ENCODE results near the gene ENTREP3. TPM values are rescaled to one million over a fixed set of nuclear protein-coding genes. Genes with fewer than 3 reads are reported as not detected.

The ENTREP3 gene
- total and polyA plus RNA-seq, 10 donors: 6.5 to 19.3 (median 11.9) TPM

- WGBS, 5 donors: 1 to 2% (median 2%) methylated on average over 31 to 68 of the region's 68 CpGs
- H3K4me3 ChIP-seq: peak within 1 kb of the TSS; percentile 49 to 86 (median 70)
- intact Hi-C loops (cut with DNase I; ENCODE audit: low total_unique reads): loop anchor here (10.0 kb wide), 1 partner anchor 48 kb away; the partner anchor contains the start of gene RUSC1
- H3K9me3 ChIP-seq: no peaks in the 10 kb centered on the region
- peaks cover 14 to 44% (median 37%) of the 10 kb centered on the region in 6 donors for H3K4me1 ChIP-seq
- no peaks in the 10 kb centered on the region for H3K36me3 ChIP-seq
- TF ChIP-seq CTCF (IDR thresholded peaks at IDR 0.05 in 8 of 11, conservative IDR thresholded peaks at IDR 0.05 in 3 of 11): peak in 10 of 11 experiments; percentile 7 to 95 (median 86)
- no peak for TF ChIP-seq POLR2A (IDR thresholded peaks at IDR 0.05)
- TF ChIP-seq POLR2AphosphoS5 (IDR thresholded peaks at IDR 0.05): peak; percentile 53 to 74 (median 73)
- peak; percentile 97 for DNase-seq
- peaks cover 0 to 8% (median 0%) of the 10 kb centered on the region in 7 donors for H3K27me3 ChIP-seq (replicated peaks in 1 of 7)
- H3K27ac ChIP-seq: peak within 1 kb of the TSS in 6 of 8 donors; percentile 1 to 73 (median 53)
These were observed 22.0 kb upstream of the ENTREP3 start, which contains the start of gene HCN3 for GRCh38 chr1:155277070-155277901. Gene HCN3 (plus strand): TSS chr1:155277463. CDS start chr1:155277591, 128 bp downstream.

- peaks cover 21 to 61% (median 54%) of the 10 kb centered on the region in 6 donors for H3K4me1 ChIP-seq
- H3K27ac ChIP-seq: peak within 1 kb of the TSS; percentile 89 to 98 (median 96)
- intact Hi-C loops (cut with DNase I; ENCODE audit: low total_unique reads): loop anchor here (10.0 kb wide), 1 partner anchor 51 kb away; the partner anchor contains the start of gene RUSC1
- H3K4me3 ChIP-seq: peak within 1 kb of the TSS; percentile 62 to 81 (median 68)
- 16 to 38% (median 17%) methylated on average over 27 to 61 of the region's 61 CpGs for WGBS, 5 donors
- TF ChIP-seq POLR2AphosphoS5 (IDR thresholded peaks at IDR 0.05) (peak; percentile 98), CTCF (IDR thresholded peaks at IDR 0.05 in 8 of 11, conservative IDR thresholded peaks at IDR 0.05 in 3 of 11) (peak in 2 of 11 experiments; percentile 10 to 38), POLR2A (IDR thresholded peaks at IDR 0.05) (peak in 2 of 3 donors; percentile 38 to 73)
- H3K36me3 ChIP-seq: peaks cover 10 to 35% (median 27%) of the 10 kb centered on the region in 6 donors
- no peaks in the 10 kb centered on the region for H3K9me3 ChIP-seq
- DNase-seq: peak; percentile 100
- H3K27me3 ChIP-seq (replicated peaks in 1 of 7): peaks cover 0 to 8% (median 0%) of the 10 kb centered on the region in 7 donors
These were observed 18.3 kb upstream of the ENTREP3 start, which contains the start of gene CLK2 for GRCh38 chr1:155273343-155274245. Gene CLK2 (minus strand): TSS chr1:155273504. CDS start chr1:155270977, 2,527 bp downstream.

- TF ChIP-seq POLR2A (IDR thresholded peaks at IDR 0.05) (no peak), POLR2AphosphoS5 (IDR thresholded peaks at IDR 0.05) (no peak), CTCF (IDR thresholded peaks at IDR 0.05 in 8 of 11, conservative IDR thresholded peaks at IDR 0.05 in 3 of 11) (no peak)
- Histone ChIP-seq H3K4me1 (peaks cover 17 to 52% (median 45%) of the 10 kb centered on the region in 6 donors), H3K27ac (peak overlapping the region; percentile 89 to 98 (median 96)), H3K27me3 (replicated peaks in 1 of 7) (peaks cover 0 to 4% (median 0%) of the 10 kb centered on the region in 7 donors), H3K36me3 (peaks cover 10 to 44% (median 36%) of the 10 kb centered on the region in 6 donors), H3K9me3 (no peaks in the 10 kb centered on the region), H3K4me3 (peak overlapping the region; percentile 62 to 81 (median 68))
- intact Hi-C loops (cut with DNase I; ENCODE audit: low total_unique reads): loop anchor here (10.0 kb wide), 1 partner anchor 52 kb away; the partner anchor contains the start of gene RUSC1
- 5 to 8% (median 6%) methylated on average over 27 to 44 of the region's 44 CpGs for WGBS, 5 donors
- no peak for DNase-seq
These were observed 17.4 kb upstream of the ENTREP3 start for GRCh38 chr1:155272466-155273342.
